HG02938 (cell line): ENCODE data around the gene GOPC.
"Not testable (repeated sequence)": the region's sequence is repeated elsewhere in the genome, so short reads cannot be mapped to it uniquely, and the experiment has no call there.

Experiments used
- ATAC-seq: cut with Tn5 transposase; IDR thresholded peaks from one replicate; pipeline ENCODE4 v1.9.1; 2021; ENCODE audit warnings: mild to moderate bottlenecking, moderate library complexity; ENCODE audit not compliant: unreplicated experiment

GOPC gene

DNA sequence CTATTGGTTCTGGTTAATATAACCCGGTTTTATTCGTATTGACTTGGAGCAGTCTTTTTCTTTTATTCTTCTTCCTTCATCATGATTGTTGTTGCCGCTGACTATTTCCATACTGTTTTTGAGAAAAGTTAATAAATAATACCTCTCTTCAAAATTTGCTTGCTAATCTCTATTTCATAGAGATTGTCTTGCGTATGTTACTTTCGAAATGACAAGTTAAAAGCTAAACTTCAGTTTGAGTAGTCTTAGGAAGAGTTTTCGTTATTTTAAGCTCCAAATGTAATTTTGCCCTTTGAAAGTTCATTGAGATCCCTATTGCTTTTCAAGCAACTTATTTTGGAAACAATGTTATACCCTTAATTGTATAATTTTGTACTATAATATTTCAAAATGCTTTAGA lies 83.4 kb downstream of the GOPC start:
- ATAC-seq: no peak

DNA sequence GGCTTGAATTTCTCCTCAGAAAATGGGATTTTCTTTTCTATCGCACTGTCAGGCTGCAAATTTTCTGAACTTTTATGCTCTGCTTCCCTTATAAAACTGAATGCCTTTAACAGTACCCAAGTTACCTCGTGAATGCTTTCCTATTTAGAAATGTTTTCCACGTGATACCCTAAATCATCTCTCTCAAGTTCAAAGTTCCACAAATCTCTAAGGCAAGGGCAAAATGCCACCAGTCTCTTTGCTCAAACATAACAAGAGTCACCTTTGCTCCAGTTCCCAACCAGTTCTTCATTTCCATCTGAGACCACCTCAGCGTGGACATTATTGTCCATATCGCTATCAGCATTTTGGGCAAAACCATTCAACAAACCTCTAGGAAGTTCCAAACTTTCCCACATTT lies 84.3 kb downstream of the GOPC start:
- ATAC-seq: not testable (repeated sequence)

DNA sequence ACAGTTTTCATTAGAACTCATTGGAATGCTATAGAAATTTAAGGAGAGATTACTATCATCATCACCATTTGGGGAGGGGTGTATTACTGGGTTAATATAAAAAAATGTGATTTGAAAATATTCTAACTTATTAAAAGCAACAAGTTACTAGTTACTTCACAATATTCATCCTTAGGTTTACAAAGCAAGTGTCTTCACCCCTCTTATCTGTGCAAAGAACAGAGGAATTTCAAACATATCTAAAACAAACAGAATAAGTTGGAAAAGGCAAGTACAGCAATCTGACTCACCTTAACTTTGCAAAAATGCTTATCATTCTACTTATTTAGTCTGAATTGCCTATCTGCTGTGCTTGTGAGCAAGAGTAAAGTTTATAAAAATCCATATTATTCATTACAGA lies 87.0 kb downstream of the GOPC start:
- no peak for ATAC-seq

DNA sequence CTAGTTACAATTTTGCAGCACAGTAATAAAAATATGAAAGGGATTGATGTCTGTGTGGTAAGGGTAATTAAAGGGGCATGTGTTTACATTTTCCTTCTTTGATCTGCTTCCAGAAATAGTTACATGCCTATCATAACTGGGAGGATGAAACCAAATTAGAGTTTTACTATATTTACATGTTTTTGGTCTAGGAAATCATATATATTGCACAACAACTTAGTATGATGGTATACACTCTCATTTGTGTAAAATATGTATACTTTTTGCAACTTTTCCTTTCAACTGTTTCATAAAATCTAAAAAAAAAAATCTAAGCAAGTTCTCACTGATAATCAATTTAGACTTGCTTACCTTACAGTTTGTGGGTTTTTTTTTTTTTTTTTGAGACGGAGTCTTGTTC lies 87.7 kb downstream of the GOPC start:
- ATAC-seq: no peak

DNA sequence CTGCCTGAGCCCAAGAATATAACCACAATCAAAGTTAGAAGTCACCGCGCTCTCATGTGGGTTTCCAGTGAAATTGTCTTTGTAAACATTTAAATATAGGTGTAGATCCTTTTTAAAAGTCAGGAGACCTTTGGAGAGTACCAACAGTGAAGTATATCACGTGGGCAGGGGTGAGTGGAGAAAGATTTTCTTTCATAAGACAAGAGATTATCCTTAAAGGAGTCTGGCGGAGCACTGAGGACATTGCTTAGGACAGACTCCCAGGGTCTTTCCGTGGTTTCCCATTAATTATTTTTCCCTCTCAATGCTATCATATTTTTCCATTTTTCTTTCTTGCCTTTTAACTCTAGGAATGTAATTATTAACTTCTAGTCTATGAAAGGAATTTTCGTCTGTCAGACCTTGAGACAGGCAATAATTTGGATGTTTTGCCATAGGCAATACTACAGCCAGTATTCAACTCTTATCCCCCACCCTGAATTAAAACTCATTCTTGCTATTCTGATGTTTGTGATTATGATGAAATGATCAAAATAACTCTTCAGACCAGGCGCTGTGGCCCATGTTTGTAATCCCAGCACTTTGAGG lies 88.4 kb downstream of the GOPC start:
- no peak for ATAC-seq

DNA sequence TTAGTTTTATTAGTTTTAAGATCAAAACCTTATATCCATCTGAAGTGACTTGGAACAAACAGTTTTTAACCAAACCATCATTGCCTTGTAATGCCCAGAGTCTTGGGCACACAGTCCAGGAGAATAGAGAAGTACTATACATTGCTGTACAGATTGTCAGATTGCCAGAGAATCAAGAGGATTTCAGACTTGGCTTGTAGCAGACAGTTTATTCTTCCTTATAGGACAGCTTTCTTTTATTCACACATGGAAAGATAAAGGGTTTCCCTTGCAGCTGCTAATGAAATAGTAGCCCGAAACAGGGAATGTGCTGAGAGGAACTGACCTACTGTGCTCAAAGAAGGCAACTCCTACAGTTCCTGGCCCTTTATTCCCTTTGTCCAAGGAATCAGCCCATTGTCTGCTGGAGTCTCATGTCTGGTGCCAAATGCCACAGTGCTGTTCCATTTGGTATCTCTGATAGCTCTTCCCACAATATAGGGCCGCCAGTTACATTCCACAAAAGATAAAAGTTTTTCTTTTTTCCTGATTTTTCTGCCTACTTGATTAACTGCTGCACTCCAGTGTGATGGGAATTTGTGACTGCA lies 89.2 kb downstream of the GOPC start:
- ATAC-seq: no peak

DNA sequence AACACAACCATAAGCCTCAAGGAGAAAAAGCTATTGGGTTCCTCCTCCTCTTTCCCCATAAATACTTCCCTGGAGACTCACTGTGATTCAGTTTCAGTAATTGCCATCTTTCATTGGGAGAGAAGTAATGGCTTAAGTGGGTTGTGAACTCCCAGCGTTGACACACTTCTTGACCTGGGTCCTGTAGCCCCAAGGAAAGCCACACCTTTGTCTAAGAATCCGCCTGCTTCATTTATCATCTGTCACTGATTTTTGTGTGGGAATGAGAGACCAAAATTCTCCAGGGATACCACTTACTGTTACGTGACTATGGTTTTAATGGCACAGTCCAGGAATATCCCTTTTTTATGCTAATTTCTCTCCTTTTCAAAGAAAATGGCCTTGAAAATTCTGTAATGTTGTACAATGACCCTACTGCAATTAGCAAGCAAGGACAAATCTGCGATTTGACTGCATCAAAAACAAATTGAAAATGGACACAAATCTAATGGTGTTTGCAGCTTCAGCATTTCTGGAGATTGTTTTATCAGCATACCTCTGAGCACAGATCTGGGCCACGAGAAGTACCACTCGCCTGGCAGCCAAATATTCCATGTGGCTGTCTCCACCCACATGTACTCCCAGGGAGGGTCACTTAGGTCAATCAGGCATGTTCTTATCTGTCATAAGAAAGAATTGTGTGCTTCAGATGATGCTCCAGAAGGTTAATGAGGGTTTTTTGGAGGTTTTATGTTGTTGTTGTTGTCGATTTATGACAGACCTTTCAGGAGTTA lies 90.1 kb downstream of the GOPC start:
- no peak for ATAC-seq
